Uterus (tissue), 2 donors: ENCODE results near the gene ZNF263.

Experiments used
- POLR2A ChIP-seq, 2 donors: fragments of 450-650 bp; IDR thresholded peaks; one replicate each; pipeline ENCODE4 v1.6.1; 2016; ENCODE audit warnings: antibody characterized with exemption in 2 of 2, mild to moderate bottlenecking in 1 of 2, moderate library complexity in 1 of 2
- TF ChIP-seq, protein P1 (sequence below), 4 experiments: fragments of 200-600 bp in 2 of 4; fragments of 450-650 bp in 2 of 4; sonication (generic) in 2 of 4; IDR thresholded peaks; one replicate each; pipeline ENCODE4 v1.5.1; 2016 to 2019; ENCODE audit warnings: antibody characterized with exemption in 4 of 4, mild to moderate bottlenecking in 2 of 4, moderate library complexity in 1 of 4

DNA sequence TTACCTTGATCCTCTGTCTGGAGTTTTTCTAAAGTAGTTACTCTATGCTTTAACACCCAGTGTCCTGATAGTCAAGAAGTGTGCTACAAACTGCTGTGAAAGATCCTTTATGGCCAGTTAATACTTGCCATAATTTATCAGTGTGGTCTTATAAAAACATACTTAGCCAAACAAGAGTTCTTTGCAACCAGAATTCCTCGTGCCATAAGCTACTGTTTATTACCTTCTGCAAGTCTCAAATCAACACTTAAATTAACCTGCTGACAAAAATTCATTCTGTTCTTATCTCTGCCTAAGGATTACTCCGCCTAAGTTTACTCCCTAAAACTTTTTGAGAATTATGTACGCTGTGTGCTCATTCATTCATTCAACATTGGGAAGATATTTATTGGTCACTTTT, 44.8 kb downstream of the ZNF263 start:
- TF ChIP-seq, protein P1, sequence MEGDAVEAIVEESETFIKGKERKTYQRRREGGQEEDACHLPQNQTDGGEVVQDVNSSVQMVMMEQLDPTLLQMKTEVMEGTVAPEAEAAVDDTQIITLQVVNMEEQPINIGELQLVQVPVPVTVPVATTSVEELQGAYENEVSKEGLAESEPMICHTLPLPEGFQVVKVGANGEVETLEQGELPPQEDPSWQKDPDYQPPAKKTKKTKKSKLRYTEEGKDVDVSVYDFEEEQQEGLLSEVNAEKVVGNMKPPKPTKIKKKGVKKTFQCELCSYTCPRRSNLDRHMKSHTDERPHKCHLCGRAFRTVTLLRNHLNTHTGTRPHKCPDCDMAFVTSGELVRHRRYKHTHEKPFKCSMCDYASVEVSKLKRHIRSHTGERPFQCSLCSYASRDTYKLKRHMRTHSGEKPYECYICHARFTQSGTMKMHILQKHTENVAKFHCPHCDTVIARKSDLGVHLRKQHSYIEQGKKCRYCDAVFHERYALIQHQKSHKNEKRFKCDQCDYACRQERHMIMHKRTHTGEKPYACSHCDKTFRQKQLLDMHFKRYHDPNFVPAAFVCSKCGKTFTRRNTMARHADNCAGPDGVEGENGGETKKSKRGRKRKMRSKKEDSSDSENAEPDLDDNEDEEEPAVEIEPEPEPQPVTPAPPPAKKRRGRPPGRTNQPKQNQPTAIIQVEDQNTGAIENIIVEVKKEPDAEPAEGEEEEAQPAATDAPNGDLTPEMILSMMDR (IDR thresholded peaks at IDR 0.05), result no peak
- TF ChIP-seq POLR2A (IDR thresholded peaks at IDR 0.05), result no peak
